ENCODE measurements around the gene C9orf72. TPM values are rescaled to one million over a fixed set of nuclear protein-coding genes. Genes with fewer than 3 reads are reported as not detected.

The C9orf72 gene
- total and polyA plus RNA-seq, 9 of the 15 experiments (the other 6 are each of a cell fraction or from before 2014, with no cell fraction given), result 2.3 to 7.3 (median 4.1) TPM

- TF ChIP-seq ZNF318 (IDR thresholded peaks at IDR 0.05; ENCODE audit: borderline replicate concordance in 1 of 2, low read depth in 1 of 2), result no peak
- no peak for TF ChIP-seq POLR2G (IDR thresholded peaks at IDR 0.05; ENCODE audit: low read depth, low read length)
- TF ChIP-seq RBM15 (IDR thresholded peaks at IDR 0.05; ENCODE audit: insufficient read depth, low read length), result no peak
- TF ChIP-seq ETV6 (IDR thresholded peaks at IDR 0.05; ENCODE audit: borderline replicate concordance in 1 of 2, low read depth in 2 of 2, low read length in 1 of 2), result no peak
- TF ChIP-seq ETV6 (CRISPR knock-in tag; IDR thresholded peaks at IDR 0.05; ENCODE audit: borderline replicate concordance), result no peak
These were observed 26.6 kb upstream of the C9orf72 start (continued) for GRCh38 chr9:27599870-27600238.

All from K562 (cell line).